ENCODE data around the gene EEF2K. TPM values are rescaled to one million over a fixed set of nuclear protein-coding genes. Genes with fewer than 3 reads are reported as not detected.

EEF2K gene
- total RNA-seq, 1 experiment from 2014 or later, result 31.0 TPM

DNA sequence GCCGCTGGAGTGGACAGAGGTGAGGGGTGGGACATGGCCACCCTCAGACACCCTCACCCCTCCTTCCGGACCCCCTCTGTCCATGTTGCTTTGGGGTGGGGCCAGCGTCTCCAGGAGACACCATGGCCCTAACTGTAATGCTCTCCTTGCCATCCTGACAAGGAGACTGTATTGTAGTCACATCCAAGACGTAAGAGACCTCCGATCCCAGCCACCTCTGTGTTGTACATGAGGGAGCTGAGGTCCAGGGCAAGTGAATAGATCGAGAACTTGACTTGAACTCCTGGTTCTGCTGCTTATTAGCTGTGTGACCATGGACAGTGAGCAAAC is 121.3 kb downstream of the EEF2K start:
- intact Hi-C loops (cut with micrococcal nuclease), result loop anchor here (10.0 kb wide), 3 partner anchors 57 to 1023 kb away; no protein-coding TSS in a partner anchor
- CTCF ChIA-PET, result no interaction called here
- Histone ChIP-seq H3K4me3 (replicated peaks in 1 of 2; ENCODE audit: low read depth in 1 of 2, low read length in 2 of 2) (no peak overlapping the region), H3K27ac (ENCODE audit: low read depth, low read length) (no peak overlapping the region), H3K36me3 (ENCODE audit: control insufficient read depth in 1 of 2, insufficient read depth in 2 of 2, low read length in 2 of 2) (peaks cover 30 to 33% of the 10 kb centered on the region in 2 experiments), H3K79me2 (ENCODE audit: insufficient read depth, low read length) (peaks cover 11% of the 10 kb centered on the region), H3K4me1 (ENCODE audit: control insufficient read depth in 1 of 2, insufficient read depth in 2 of 2, low read length in 2 of 2) (no peaks in the 10 kb centered on the region), H2AFZ (ENCODE audit: low read depth, low read length, poor library complexity, severe bottlenecking) (no peak overlapping the region), H3K9me3 (ENCODE audit: control insufficient read depth in 1 of 2, insufficient read depth in 1 of 2, low read depth in 1 of 2, low read length in 2 of 2) (no peaks in the 10 kb centered on the region), H4K20me1 (ENCODE audit: insufficient read depth) (no peaks in the 10 kb centered on the region), H3K9me2 (ENCODE audit: insufficient read depth) (no peaks in the 10 kb centered on the region), H3K4me2 (ENCODE audit: low read length) (no peak overlapping the region), H3K9ac (ENCODE audit: low read length) (no peak overlapping the region), H3K27me3 (ENCODE audit: insufficient read depth, low read length) (no peaks in the 10 kb centered on the region)
- DNase-seq (ENCODE audit: low read depth, low spot score) (no peak), ATAC-seq (no peak)
- RAD21 ChIA-PET (ENCODE audit: low non-redundant PET in 1 of 2, low total read pairs in 2 of 2, uncharacterized antibody in 2 of 2, unreplicated experiment in 2 of 2), result no interaction called here
- POLR2A ChIA-PET, result no interaction called here
- BruUV-seq (replicated peaks), result no TSS peak
- TF ChIP-seq CEBPB (IDR thresholded peaks at IDR 0.05; ENCODE audit: low read depth) (no peak), TCF7L2 (IDR thresholded peaks at IDR 0.05; ENCODE audit: borderline replicate concordance, extremely low read depth, insufficient read depth, insufficient read length) (no peak), SRF (IDR thresholded peaks at IDR 0.05; ENCODE audit: low read depth) (no peak), JUND (IDR thresholded peaks at IDR 0.05) (no peak), SIN3A (IDR thresholded peaks at IDR 0.05; ENCODE audit: low read depth) (no peak), EZH2phosphoT487 (IDR thresholded peaks at IDR 0.05; ENCODE audit: borderline replicate concordance) (no peak), FOSL1 (IDR thresholded peaks at IDR 0.05; ENCODE audit: low read depth) (no peak), YY1 (IDR thresholded peaks at IDR 0.05; ENCODE audit: extremely low read depth, insufficient replicate concordance, low read depth, low read length) (no peak), ZFX (IDR thresholded peaks at IDR 0.05) (no peak), ZNF274 (IDR thresholded peaks at IDR 0.05; ENCODE audit: low read depth, low read length) (no peak), ELF1 (IDR thresholded peaks at IDR 0.05; ENCODE audit: borderline replicate concordance, low read depth) (no peak), POLR2AphosphoS5 (IDR thresholded peaks at IDR 0.05; ENCODE audit: low read depth, low read length) (no peak), CBX3 (IDR thresholded peaks at IDR 0.05; ENCODE audit: low read depth) (no peak), RAD21 (IDR thresholded peaks at IDR 0.05; ENCODE audit: low read depth) (no peak)
- TF ChIP-seq, protein P1, sequence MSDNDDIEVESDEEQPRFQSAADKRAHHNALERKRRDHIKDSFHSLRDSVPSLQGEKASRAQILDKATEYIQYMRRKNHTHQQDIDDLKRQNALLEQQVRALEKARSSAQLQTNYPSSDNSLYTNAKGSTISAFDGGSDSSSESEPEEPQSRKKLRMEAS (IDR thresholded peaks at IDR 0.05), result no peak
- TF ChIP-seq, protein P2, sequence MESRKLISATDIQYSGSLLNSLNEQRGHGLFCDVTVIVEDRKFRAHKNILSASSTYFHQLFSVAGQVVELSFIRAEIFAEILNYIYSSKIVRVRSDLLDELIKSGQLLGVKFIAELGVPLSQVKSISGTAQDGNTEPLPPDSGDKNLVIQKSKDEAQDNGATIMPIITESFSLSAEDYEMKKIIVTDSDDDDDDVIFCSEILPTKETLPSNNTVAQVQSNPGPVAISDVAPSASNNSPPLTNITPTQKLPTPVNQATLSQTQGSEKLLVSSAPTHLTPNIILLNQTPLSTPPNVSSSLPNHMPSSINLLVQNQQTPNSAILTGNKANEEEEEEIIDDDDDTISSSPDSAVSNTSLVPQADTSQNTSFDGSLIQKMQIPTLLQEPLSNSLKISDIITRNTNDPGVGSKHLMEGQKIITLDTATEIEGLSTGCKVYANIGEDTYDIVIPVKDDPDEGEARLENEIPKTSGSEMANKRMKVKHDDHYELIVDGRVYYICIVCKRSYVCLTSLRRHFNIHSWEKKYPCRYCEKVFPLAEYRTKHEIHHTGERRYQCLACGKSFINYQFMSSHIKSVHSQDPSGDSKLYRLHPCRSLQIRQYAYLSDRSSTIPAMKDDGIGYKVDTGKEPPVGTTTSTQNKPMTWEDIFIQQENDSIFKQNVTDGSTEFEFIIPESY (IDR thresholded peaks at IDR 0.05; ENCODE audit: extremely low read depth, insufficient replicate concordance, low read length), result no peak
- TF ChIP-seq, protein P3, sequence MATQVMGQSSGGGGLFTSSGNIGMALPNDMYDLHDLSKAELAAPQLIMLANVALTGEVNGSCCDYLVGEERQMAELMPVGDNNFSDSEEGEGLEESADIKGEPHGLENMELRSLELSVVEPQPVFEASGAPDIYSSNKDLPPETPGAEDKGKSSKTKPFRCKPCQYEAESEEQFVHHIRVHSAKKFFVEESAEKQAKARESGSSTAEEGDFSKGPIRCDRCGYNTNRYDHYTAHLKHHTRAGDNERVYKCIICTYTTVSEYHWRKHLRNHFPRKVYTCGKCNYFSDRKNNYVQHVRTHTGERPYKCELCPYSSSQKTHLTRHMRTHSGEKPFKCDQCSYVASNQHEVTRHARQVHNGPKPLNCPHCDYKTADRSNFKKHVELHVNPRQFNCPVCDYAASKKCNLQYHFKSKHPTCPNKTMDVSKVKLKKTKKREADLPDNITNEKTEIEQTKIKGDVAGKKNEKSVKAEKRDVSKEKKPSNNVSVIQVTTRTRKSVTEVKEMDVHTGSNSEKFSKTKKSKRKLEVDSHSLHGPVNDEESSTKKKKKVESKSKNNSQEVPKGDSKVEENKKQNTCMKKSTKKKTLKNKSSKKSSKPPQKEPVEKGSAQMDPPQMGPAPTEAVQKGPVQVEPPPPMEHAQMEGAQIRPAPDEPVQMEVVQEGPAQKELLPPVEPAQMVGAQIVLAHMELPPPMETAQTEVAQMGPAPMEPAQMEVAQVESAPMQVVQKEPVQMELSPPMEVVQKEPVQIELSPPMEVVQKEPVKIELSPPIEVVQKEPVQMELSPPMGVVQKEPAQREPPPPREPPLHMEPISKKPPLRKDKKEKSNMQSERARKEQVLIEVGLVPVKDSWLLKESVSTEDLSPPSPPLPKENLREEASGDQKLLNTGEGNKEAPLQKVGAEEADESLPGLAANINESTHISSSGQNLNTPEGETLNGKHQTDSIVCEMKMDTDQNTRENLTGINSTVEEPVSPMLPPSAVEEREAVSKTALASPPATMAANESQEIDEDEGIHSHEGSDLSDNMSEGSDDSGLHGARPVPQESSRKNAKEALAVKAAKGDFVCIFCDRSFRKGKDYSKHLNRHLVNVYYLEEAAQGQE (IDR thresholded peaks at IDR 0.05; ENCODE audit: low read depth), result no peak
- TF ChIP-seq, protein P4, sequence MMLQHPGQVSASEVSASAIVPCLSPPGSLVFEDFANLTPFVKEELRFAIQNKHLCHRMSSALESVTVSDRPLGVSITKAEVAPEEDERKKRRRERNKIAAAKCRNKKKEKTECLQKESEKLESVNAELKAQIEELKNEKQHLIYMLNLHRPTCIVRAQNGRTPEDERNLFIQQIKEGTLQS (IDR thresholded peaks at IDR 0.05), result no peak
